Measurements from ENCODE around the gene MYCBP2.
"Not testable (repeated sequence)": the region's sequence is repeated elsewhere in the genome, so short reads cannot be mapped to it uniquely, and the experiment has no call there.

The MYCBP2 gene

GRCh38 chr13:77298426-77298825 lies 28.5 kb downstream of the MYCBP2 start:
- no peak for DNase-seq

GRCh38 chr13:77291774-77292173 lies 35.1 kb downstream of the MYCBP2 start:
- no peak for DNase-seq

GRCh38 chr13:77290342-77290741 lies 36.6 kb downstream of the MYCBP2 start:
- no peak for DNase-seq

GRCh38 chr13:77289851-77290250 lies 37.0 kb downstream of the MYCBP2 start:
- no peak for DNase-seq

- DNase-seq: not testable (repeated sequence)
Measured at GRCh38 chr13:77285632-77286031, 41.3 kb downstream of the MYCBP2 start.

GRCh38 chr13:77285098-77285497 lies 41.8 kb downstream of the MYCBP2 start:
- no peak for DNase-seq

- no peak for DNase-seq
Measured at GRCh38 chr13:77274126-77274525, 52.8 kb downstream of the MYCBP2 start.

GRCh38 chr13:77269141-77269540 lies 57.8 kb downstream of the MYCBP2 start:
- no peak for DNase-seq

GRCh38 chr13:77267362-77267761 lies 59.5 kb downstream of the MYCBP2 start:
- no peak for DNase-seq

GRCh38 chr13:77265336-77265735 lies 61.6 kb downstream of the MYCBP2 start:
- no peak for DNase-seq

GRCh38 chr13:77262198-77262597 lies 64.7 kb downstream of the MYCBP2 start:
- no peak for DNase-seq

GRCh38 chr13:77250975-77251374 lies 75.9 kb downstream of the MYCBP2 start:
- DNase-seq: no peak

GRCh38 chr13:77245224-77245623 lies 81.7 kb downstream of the MYCBP2 start:
- DNase-seq: not testable (repeated sequence)

- DNase-seq: no peak
Measured at GRCh38 chr13:77239312-77239711, 87.6 kb downstream of the MYCBP2 start.

- DNase-seq: no peak
Measured at GRCh38 chr13:77235456-77236022, 91.4 kb downstream of the MYCBP2 start.

- DNase-seq: no peak
Measured at GRCh38 chr13:77233159-77233558, 93.7 kb downstream of the MYCBP2 start.

- no peak for DNase-seq
Measured at GRCh38 chr13:77230560-77230959, 96.3 kb downstream of the MYCBP2 start.

GRCh38 chr13:77225946-77226345 lies 100.9 kb downstream of the MYCBP2 start:
- DNase-seq: no peak

GRCh38 chr13:77222909-77223308 lies 104.0 kb downstream of the MYCBP2 start:
- DNase-seq: no peak

GRCh38 chr13:77222000-77222690 lies 104.7 kb downstream of the MYCBP2 start:
- DNase-seq: peak; percentile 54

- no peak for DNase-seq
Measured at GRCh38 chr13:77219401-77219800, 107.5 kb downstream of the MYCBP2 start.

GRCh38 chr13:77218274-77218673 lies 108.6 kb downstream of the MYCBP2 start:
- no peak for DNase-seq

- DNase-seq: no peak
Measured at GRCh38 chr13:77215543-77215942, 111.4 kb downstream of the MYCBP2 start.

- DNase-seq: no peak
Measured at GRCh38 chr13:77213644-77214043, 113.2 kb downstream of the MYCBP2 start.

- no peak for DNase-seq
Measured at GRCh38 chr13:77207943-77208342, 119.0 kb downstream of the MYCBP2 start.
